Testis (tissue), 2 donors: ENCODE results near the gene ZG16B.

ENCODE experiments used
- CTCF ChIP-seq, 3 experiments: fragments of 450-650 bp in 2 of 3; fragments of 200-600 bp in 1 of 3; sonication (generic) in 1 of 3; IDR thresholded peaks; one replicate each; pipeline ENCODE4 v1.5.1; 2016 to 2019; ENCODE audit warnings: antibody characterized with exemption in 3 of 3, mild to moderate bottlenecking in 2 of 3, moderate library complexity in 1 of 3
- POLR2A ChIP-seq: fragments of 450-650 bp; IDR thresholded peaks from one replicate; pipeline ENCODE4 v1.6.1; 2017; ENCODE audit warnings: antibody characterized with exemption, mild to moderate bottlenecking, moderate library complexity

- TF ChIP-seq POLR2A (no peak), CTCF (IDR thresholded peaks at IDR 0.05) (no peak)
Observed at GRCh38 chr16:2786061-2786825, 43.9 kb upstream of the ZG16B start.
